K562 (cell line): Measurements from ENCODE around the gene WDR46. TPM values are rescaled to one million over a fixed set of nuclear protein-coding genes. Genes with fewer than 3 reads are reported as not detected.
A peak's percentile ranks its signal among the peaks of the same experiment; 100 is the strongest.

Source experiments
- EHMT2 ChIP-seq: fragments of 450-650 bp; IDR thresholded peaks from 2 replicates; pipeline ENCODE4 v1.6.1; 2018; ENCODE audit warnings: antibody characterized with exemption
- FOXK2 ChIP-seq, 2 experiments: fragments of 450-650 bp; IDR thresholded peaks in 1 of 2; conservative IDR thresholded peaks in 1 of 2; 2 replicates each; pipeline ENCODE4 v1.6.1; 2016; ENCODE audit warnings: low read depth in 2 of 2, mild to moderate bottlenecking in 1 of 2
- GTF2F1 ChIP-seq: IDR thresholded peaks from 2 replicates; pipeline ENCODE4 v1.6.1; 2011; ENCODE audit warnings: low read depth, low read length, improper control_type of control experiment
- HNRNPK ChIP-seq: fragments of 200-400 bp; formaldehyde crosslinking; IDR thresholded peaks from one replicate; pipeline ENCODE4 v1.6.1; 2018; ENCODE audit warnings: mild to moderate bottlenecking, low read depth, low read length; ENCODE audit not compliant: poor library complexity, severe bottlenecking
- HOXB6 ChIP-seq: fragments of 250-450 bp; sonication (Bioruptor Pico); IDR thresholded peaks from 2 replicates; pipeline ENCODE4 v1.5.1; 2022; ENCODE audit warnings: mild to moderate bottlenecking, borderline replicate concordance
- MAZ ChIP-seq, 2 experiments: fragments of 450-650 bp in 1 of 2; sonication (generic) in 1 of 2; formaldehyde crosslinking; IDR thresholded peaks in 1 of 2; conservative IDR thresholded peaks in 1 of 2; 2 replicates each; pipeline versions ENCODE4 v1.4.0 to v1.5.0; 2020; ENCODE audit warnings: mild to moderate bottlenecking in 1 of 2, missing genetic modification reagents in 1 of 2
- NCOA4 ChIP-seq: fragments of 450-650 bp; IDR thresholded peaks from 2 replicates; pipeline ENCODE4 v1.6.1; 2018; ENCODE audit warnings: mild to moderate bottlenecking; ENCODE audit not compliant: partially characterized antibody
- PREB ChIP-seq: sonication (generic); formaldehyde crosslinking; IDR thresholded peaks from 2 replicates; pipeline ENCODE4 v1.8.1; 2023; ENCODE audit warnings: mild to moderate bottlenecking, missing genetic modification reagents
- RBM17 ChIP-seq: fragments of 200-400 bp; formaldehyde crosslinking; IDR thresholded peaks from 2 replicates; pipeline ENCODE4 v1.6.1; 2017; ENCODE audit warnings: low read depth, mild to moderate bottlenecking, low read length, borderline replicate concordance
- RBM22 ChIP-seq: fragments of 200-400 bp; formaldehyde crosslinking; IDR thresholded peaks from 2 replicates; pipeline ENCODE4 v1.6.1; 2018; ENCODE audit warnings: low read length, low read depth; ENCODE audit not compliant: poor library complexity, severe bottlenecking
- RNF219 ChIP-seq: fragments of 250-450 bp; sonication (Bioruptor Pico); IDR thresholded peaks from 2 replicates; pipeline ENCODE4 v1.5.0; 2022; ENCODE audit warnings: mild to moderate bottlenecking
- TCFL5 ChIP-seq: fragments of 250-450 bp; sonication (Bioruptor Pico); conservative IDR thresholded peaks from 2 replicates; pipeline ENCODE4 v1.6.1; 2021; ENCODE audit warnings: mild to moderate bottlenecking, moderate library complexity, matching md5 sums
- TRIM28 ChIP-seq: fragments of 450-650 bp; IDR thresholded peaks from 2 replicates; pipeline ENCODE4 v1.6.1; 2017
- ZNF174 ChIP-seq: fragments of 250-450 bp; sonication (Bioruptor Pico); IDR thresholded peaks from 2 replicates; pipeline ENCODE4 v1.4.0; 2020; ENCODE audit warnings: mild to moderate bottlenecking
- polyA plus RNA-seq, 8 experiments: library from polyadenylated mRNA; depleted of rRNA in 4 of 8; stranded (reverse) in 5 of 8; unstranded in 3 of 8; fragments of >200 nt; fragmentation: Nextera tagmentation in 2 of 8; fragmentation: Illumina TruSeq in 1 of 8; extraction: Ambion mirVana in 2 of 8; extraction: Trizol in 1 of 8; gene quantifications; 2 replicates each; pipeline versions ENCODE4 v1.2.1 to v1.2.3, GENCODE V29; 2011 to 2014; ENCODE audit warnings: inconsistent platforms in 1 of 8, missing spikeins in 1 of 8
- total RNA-seq, 7 experiments: library from RNA; depleted of rRNA in 6 of 7; stranded (reverse); fragments of >200 nt in 6 of 7; fragmentation: Illumina TruSeq in 2 of 7; extraction: Trizol in 2 of 7; gene quantifications; 2 replicates each; pipeline versions ENCODE4 v1.2.1 to v1.2.3, GENCODE V29; 2011 to 2021; ENCODE audit warnings: low replicate concordance in 1 of 7
- TF ChIP-seq, protein P1 (sequence below): fragments of 250-450 bp; sonication (Bioruptor Pico); IDR thresholded peaks from 2 replicates; pipeline ENCODE4 v1.5.0; 2021
- TF ChIP-seq, protein P2 (sequence below): fragments of 450-650 bp; formaldehyde crosslinking; IDR thresholded peaks from 2 replicates; pipeline ENCODE4 v1.4.0; 2020; ENCODE audit warnings: mild to moderate bottlenecking, moderate library complexity
- TF ChIP-seq, protein P3 (sequence below), 2 experiments: fragments of 450-650 bp; conservative IDR thresholded peaks; 2 replicates each; pipeline ENCODE4 v1.6.1; 2017; ENCODE audit warnings: mild to moderate bottlenecking in 2 of 2, moderate library complexity in 2 of 2
- TF ChIP-seq, protein P4 (sequence below): sonication (generic); formaldehyde crosslinking; IDR thresholded peaks from 2 replicates; pipeline ENCODE4 v1.8.0; 2022; ENCODE audit warnings: mild to moderate bottlenecking, missing genetic modification reagents

Gene WDR46
- total and polyA plus RNA-seq, 9 of the 15 experiments (the other 6 are each of a cell fraction or from before 2014, with no cell fraction given) = 8.9 to 146 (median 93.1) TPM

- TF ChIP-seq HOXB6 (CRISPR knock-in tag) (peak; percentile 11; the same call in 1 of the 2 replicates), EHMT2 (peak; percentile 71), RBM22 (peak; percentile 46), MAZ (CRISPR knock-in tag; conservative IDR thresholded peaks at IDR 0.05 in 1 of 2, IDR thresholded peaks at IDR 0.05 in 1 of 2) (peak; percentile 61 to 71), RNF219 (CRISPR knock-in tag) (no peak), TRIM28 (peak; percentile 36; the same call in 1 of the 2 replicates), ZNF174 (peak; percentile 87; the same call in 1 of the 2 replicates), NCOA4 (no peak), GTF2F1 (peak; percentile 88; the same call in 1 of the 2 replicates), PREB (CRISPR knock-in tag) (no peak), RBM17 (no peak), HNRNPK (no peak), FOXK2 (conservative IDR thresholded peaks at IDR 0.05 in 1 of 2, IDR thresholded peaks at IDR 0.05 in 1 of 2; ENCODE audit: low read depth in 2 of 2) (peak; percentile 98 to 99), TCFL5 (CRISPR knock-in tag) (no peak)
- TF ChIP-seq, protein P1, sequence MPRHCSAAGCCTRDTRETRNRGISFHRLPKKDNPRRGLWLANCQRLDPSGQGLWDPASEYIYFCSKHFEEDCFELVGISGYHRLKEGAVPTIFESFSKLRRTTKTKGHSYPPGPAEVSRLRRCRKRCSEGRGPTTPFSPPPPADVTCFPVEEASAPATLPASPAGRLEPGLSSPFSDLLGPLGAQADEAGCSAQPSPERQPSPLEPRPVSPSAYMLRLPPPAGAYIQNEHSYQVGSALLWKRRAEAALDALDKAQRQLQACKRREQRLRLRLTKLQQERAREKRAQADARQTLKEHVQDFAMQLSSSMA (CRISPR knock-in tag) = peak; percentile 91; the same call in 1 of the 2 replicates
- TF ChIP-seq, protein P2, sequence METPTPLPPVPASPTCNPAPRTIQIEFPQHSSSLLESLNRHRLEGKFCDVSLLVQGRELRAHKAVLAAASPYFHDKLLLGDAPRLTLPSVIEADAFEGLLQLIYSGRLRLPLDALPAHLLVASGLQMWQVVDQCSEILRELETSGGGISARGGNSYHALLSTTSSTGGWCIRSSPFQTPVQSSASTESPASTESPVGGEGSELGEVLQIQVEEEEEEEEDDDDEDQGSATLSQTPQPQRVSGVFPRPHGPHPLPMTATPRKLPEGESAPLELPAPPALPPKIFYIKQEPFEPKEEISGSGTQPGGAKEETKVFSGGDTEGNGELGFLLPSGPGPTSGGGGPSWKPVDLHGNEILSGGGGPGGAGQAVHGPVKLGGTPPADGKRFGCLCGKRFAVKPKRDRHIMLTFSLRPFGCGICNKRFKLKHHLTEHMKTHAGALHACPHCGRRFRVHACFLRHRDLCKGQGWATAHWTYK = peak; percentile 72
- TF ChIP-seq, protein P3, sequence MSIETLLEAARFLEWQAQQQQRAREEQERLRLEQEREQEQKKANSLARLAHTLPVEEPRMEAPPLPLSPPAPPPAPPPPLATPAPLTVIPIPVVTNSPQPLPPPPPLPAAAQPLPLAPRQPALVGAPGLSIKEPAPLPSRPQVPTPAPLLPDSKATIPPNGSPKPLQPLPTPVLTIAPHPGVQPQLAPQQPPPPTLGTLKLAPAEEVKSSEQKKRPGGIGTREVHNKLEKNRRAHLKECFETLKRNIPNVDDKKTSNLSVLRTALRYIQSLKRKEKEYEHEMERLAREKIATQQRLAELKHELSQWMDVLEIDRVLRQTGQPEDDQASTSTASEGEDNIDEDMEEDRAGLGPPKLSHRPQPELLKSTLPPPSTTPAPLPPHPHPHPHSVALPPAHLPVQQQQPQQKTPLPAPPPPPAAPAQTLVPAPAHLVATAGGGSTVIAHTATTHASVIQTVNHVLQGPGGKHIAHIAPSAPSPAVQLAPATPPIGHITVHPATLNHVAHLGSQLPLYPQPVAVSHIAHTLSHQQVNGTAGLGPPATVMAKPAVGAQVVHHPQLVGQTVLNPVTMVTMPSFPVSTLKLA (conservative IDR thresholded peaks at IDR 0.05) = peak; percentile 90 to 93
- TF ChIP-seq, protein P4, sequence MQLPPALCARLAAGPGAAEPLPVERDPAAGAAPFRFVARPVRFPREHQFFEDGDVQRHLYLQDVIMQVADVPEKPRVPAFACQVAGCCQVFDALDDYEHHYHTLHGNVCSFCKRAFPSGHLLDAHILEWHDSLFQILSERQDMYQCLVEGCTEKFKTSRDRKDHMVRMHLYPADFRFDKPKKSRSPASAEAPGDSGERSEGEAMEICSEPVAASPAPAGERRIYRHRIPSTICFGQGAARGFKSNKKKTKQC (CRISPR knock-in tag) = no peak; the same call in none of the 2 replicates
Observed at GRCh38 chr6:33271468-33272274, 17.4 kb downstream of the WDR46 start, which contains the start of the genes RPS18 and VPS52 (continued).
